Measurements from ENCODE around the gene CYP2F1. TPM values are rescaled to one million over a fixed set of nuclear protein-coding genes. Genes with fewer than 3 reads are reported as not detected.
"Not testable (repeated sequence)": the region's sequence is repeated elsewhere in the genome, so short reads cannot be mapped to it uniquely, and the experiment has no call there.

CYP2F1 gene
- total RNA-seq, 2 experiments from 2014 or later: not detected

GRCh38 chr19:41128692-41129091 is 14.5 kb downstream of the CYP2F1 start:
- H3K27ac Mint-ChIP-seq: no peak overlapping the region
- peaks cover 16% of the 10 kb centered on the region for H3K4me1 Mint-ChIP-seq (ENCODE audit: low read depth)
- no peak overlapping the region for H3K4me3 Mint-ChIP-seq
- POLR2A ChIA-PET: no interaction called here
- H3K9me3 Mint-ChIP-seq (ENCODE audit: insufficient read depth): no peaks in the 10 kb centered on the region
- peaks cover 32% of the 10 kb centered on the region for H3K27me3 Mint-ChIP-seq (ENCODE audit: low read depth)
- DNase-seq (no peak), ATAC-seq (no peak)
- CTCF ChIA-PET: no interaction called here
- H3K36me3 Mint-ChIP-seq (ENCODE audit: low read depth): no peaks in the 10 kb centered on the region

GRCh38 chr19:41131186-41131585 is 17.0 kb downstream of the CYP2F1 start:
- POLR2A ChIA-PET: no interaction called here
- CTCF ChIA-PET: no interaction called here

GRCh38 chr19:41133260-41133659 is 19.0 kb downstream of the CYP2F1 start:
- CTCF ChIA-PET: no interaction called here
- no peak overlapping the region for H3K4me3 Mint-ChIP-seq
- peaks cover 19% of the 10 kb centered on the region for H3K4me1 Mint-ChIP-seq (ENCODE audit: low read depth)
- H3K27ac Mint-ChIP-seq: no peak overlapping the region
- DNase-seq: no peak
- POLR2A ChIA-PET: no interaction called here
- no peaks in the 10 kb centered on the region for H3K9me3 Mint-ChIP-seq (ENCODE audit: insufficient read depth)
- H3K36me3 Mint-ChIP-seq (ENCODE audit: low read depth): no peaks in the 10 kb centered on the region
- H3K27me3 Mint-ChIP-seq (ENCODE audit: low read depth): peaks cover 34% of the 10 kb centered on the region
- no peak for ATAC-seq

More at GRCh38 chr19:41131186-41131585, 17.0 kb downstream of the CYP2F1 start:
- Mint-ChIP-seq H3K27ac (no peak overlapping the region), H3K4me3 (no peak overlapping the region), H3K4me1 (ENCODE audit: low read depth) (peaks cover 25% of the 10 kb centered on the region), H3K27me3 (ENCODE audit: low read depth) (peaks cover 37% of the 10 kb centered on the region), H3K36me3 (ENCODE audit: low read depth) (no peaks in the 10 kb centered on the region), H3K9me3 (ENCODE audit: insufficient read depth) (no peaks in the 10 kb centered on the region)
- DNase-seq: no peak
- no peak for ATAC-seq

- DNase-seq (no peak), ATAC-seq (no peak)
- ChIA-PET POLR2A (interaction anchor here (1.0 kb wide), 1 partner anchor 323 kb away, joined by 3 read pairs; no protein-coding TSS in a partner anchor), CTCF (no interaction called here)
- Mint-ChIP-seq H3K27ac (peak overlapping the region; percentile 34), H3K27me3 (ENCODE audit: low read depth) (peaks cover 27% of the 10 kb centered on the region), H3K9me3 (ENCODE audit: insufficient read depth) (no peaks in the 10 kb centered on the region), H3K36me3 (ENCODE audit: low read depth) (no peaks in the 10 kb centered on the region), H3K4me1 (ENCODE audit: low read depth) (peaks cover 19% of the 10 kb centered on the region), H3K4me3 (peak overlapping the region; percentile 82)
These were observed 20.4 kb downstream of the CYP2F1 start for GRCh38 chr19:41134616-41135015.

GRCh38 chr19:41135390-41136384 is 21.5 kb downstream of the CYP2F1 start:
- Mint-ChIP-seq H3K27ac (peak overlapping the region; percentile 86), H3K4me1 (ENCODE audit: low read depth) (peaks cover 19% of the 10 kb centered on the region), H3K4me3 (peak overlapping the region; percentile 82), H3K27me3 (ENCODE audit: low read depth) (peaks cover 23% of the 10 kb centered on the region)
- H3K9me3 Mint-ChIP-seq (ENCODE audit: insufficient read depth); H3K36me3 Mint-ChIP-seq (ENCODE audit: low read depth): not testable (repeated sequence)
- ATAC-seq: peak; percentile 92
- ChIA-PET POLR2A (interaction anchor here (0.7 to 1.0 kb wide), 2 partner anchors 8 to 324 kb away, joined by 3 read pairs; no protein-coding TSS in a partner anchor), CTCF (interaction anchor here (0.7 kb wide), 2 partner anchors 8 to 1166 kb away, joined by 3 to 5 read pairs; no protein-coding TSS in a partner anchor)
- DNase-seq: peak; percentile 48

GRCh38 chr19:41136636-41137455 is 22.6 kb downstream of the CYP2F1 start:
- H3K4me1 Mint-ChIP-seq (ENCODE audit: low read depth): peaks cover 19% of the 10 kb centered on the region
- no peaks in the 10 kb centered on the region for H3K9me3 Mint-ChIP-seq (ENCODE audit: insufficient read depth)
- no peak for ATAC-seq
- no peak overlapping the region for H3K27ac Mint-ChIP-seq
- CTCF ChIA-PET: interaction anchor here (1.7 kb wide), 1 partner anchor 126 kb away, joined by 5 read pairs; no protein-coding TSS in a partner anchor
- POLR2A ChIA-PET: no interaction called here
- H3K36me3 Mint-ChIP-seq (ENCODE audit: low read depth): no peaks in the 10 kb centered on the region
- peaks cover 19% of the 10 kb centered on the region for H3K27me3 Mint-ChIP-seq (ENCODE audit: low read depth)
- no peak for DNase-seq
- H3K4me3 Mint-ChIP-seq: peak overlapping the region; percentile 82

GRCh38 chr19:41144403-41144802 is 30.2 kb downstream of the CYP2F1 start:
- DNase-seq (peak; percentile 92), ATAC-seq (peak; percentile 96)
- no peaks in the 10 kb centered on the region for H3K4me1 Mint-ChIP-seq (ENCODE audit: low read depth)
- no peak overlapping the region for H3K27ac Mint-ChIP-seq
- no peaks in the 10 kb centered on the region for H3K9me3 Mint-ChIP-seq (ENCODE audit: insufficient read depth)
- CTCF ChIA-PET: interaction anchor here (0.7 to 3.0 kb wide), 21 partner anchors 9 to 510 kb away, joined by 3 to 23 read pairs (median 4); no protein-coding TSS in a partner anchor
- no peaks in the 10 kb centered on the region for H3K36me3 Mint-ChIP-seq (ENCODE audit: low read depth)
- H3K27me3 Mint-ChIP-seq (ENCODE audit: low read depth): peaks cover 7% of the 10 kb centered on the region
- POLR2A ChIA-PET: interaction anchor here (0.5 kb wide), 1 partner anchor 9 kb away, joined by 3 read pairs; no protein-coding TSS in a partner anchor
- H3K4me3 Mint-ChIP-seq: no peak overlapping the region

GRCh38 chr19:41149831-41150230 is 35.6 kb downstream of the CYP2F1 start:
- DNase-seq: no peak
- Mint-ChIP-seq H3K4me1 (ENCODE audit: low read depth) (no peaks in the 10 kb centered on the region), H3K36me3 (ENCODE audit: low read depth) (no peaks in the 10 kb centered on the region), H3K27ac (no peak overlapping the region), H3K9me3 (ENCODE audit: insufficient read depth) (no peaks in the 10 kb centered on the region), H3K27me3 (ENCODE audit: low read depth) (peaks cover 5% of the 10 kb centered on the region), H3K4me3 (no peak overlapping the region)
- no peak for ATAC-seq
- CTCF ChIA-PET: no interaction called here
- POLR2A ChIA-PET: no interaction called here

GRCh38 chr19:41150986-41151385 is 36.8 kb downstream of the CYP2F1 start:
- ATAC-seq; POLR2A ChIA-PET; H3K36me3 Mint-ChIP-seq (ENCODE audit: low read depth); H3K27ac Mint-ChIP-seq; DNase-seq; H3K9me3 Mint-ChIP-seq (ENCODE audit: insufficient read depth); H3K4me1 Mint-ChIP-seq (ENCODE audit: low read depth); H3K4me3 Mint-ChIP-seq; H3K27me3 Mint-ChIP-seq (ENCODE audit: low read depth); CTCF ChIA-PET: not testable (repeated sequence)

- no peaks in the 10 kb centered on the region for H3K36me3 Mint-ChIP-seq (ENCODE audit: low read depth)
- no peak for ATAC-seq
- H3K4me1 Mint-ChIP-seq (ENCODE audit: low read depth): no peaks in the 10 kb centered on the region
- ChIA-PET CTCF (no interaction called here), POLR2A (no interaction called here)
- no peak overlapping the region for H3K4me3 Mint-ChIP-seq
- H3K27ac Mint-ChIP-seq: no peak overlapping the region
- no peaks in the 10 kb centered on the region for H3K9me3 Mint-ChIP-seq (ENCODE audit: insufficient read depth)
- H3K27me3 Mint-ChIP-seq (ENCODE audit: low read depth): no peaks in the 10 kb centered on the region
- DNase-seq: no peak
These were observed 39.8 kb downstream of the CYP2F1 start for GRCh38 chr19:41154060-41154459.

GRCh38 chr19:41156207-41156606 is 42.0 kb downstream of the CYP2F1 start:
- no peaks in the 10 kb centered on the region for H3K36me3 Mint-ChIP-seq (ENCODE audit: low read depth)
- ATAC-seq (no peak), DNase-seq (no peak)
- ChIA-PET POLR2A (no interaction called here), CTCF (no interaction called here)
- H3K4me3 Mint-ChIP-seq: no peak overlapping the region
- H3K27ac Mint-ChIP-seq: no peak overlapping the region
- H3K27me3 Mint-ChIP-seq (ENCODE audit: low read depth): no peaks in the 10 kb centered on the region
- no peaks in the 10 kb centered on the region for H3K4me1 Mint-ChIP-seq (ENCODE audit: low read depth)
- H3K9me3 Mint-ChIP-seq (ENCODE audit: insufficient read depth): no peaks in the 10 kb centered on the region

- H3K9me3 Mint-ChIP-seq (ENCODE audit: insufficient read depth): no peaks in the 10 kb centered on the region
- DNase-seq (no peak), ATAC-seq (no peak)
- ChIA-PET CTCF (interaction anchor here (1.2 kb wide), 1 partner anchor 33 kb away, joined by 4 read pairs; no protein-coding TSS in a partner anchor), POLR2A (no interaction called here)
- no peak overlapping the region for H3K27ac Mint-ChIP-seq
- H3K4me1 Mint-ChIP-seq (ENCODE audit: low read depth): no peaks in the 10 kb centered on the region
- no peaks in the 10 kb centered on the region for H3K36me3 Mint-ChIP-seq (ENCODE audit: low read depth)
- H3K4me3 Mint-ChIP-seq: no peak overlapping the region
- H3K27me3 Mint-ChIP-seq (ENCODE audit: low read depth): no peaks in the 10 kb centered on the region
These were observed 45.6 kb downstream of the CYP2F1 start for GRCh38 chr19:41159881-41160280.

Data from activated CD8-positive, alpha-beta T cell treated with anti-CD3 and anti-CD28 coated beads, Interleukin-2, amount 10 ng/mL, durations not matched to agents 7 days and 5 days (primary cell).